GM23338 (cell line): ENCODE measurements around the gene MYD88. TPM values are rescaled to one million over a fixed set of nuclear protein-coding genes. Genes with fewer than 3 reads are reported as not detected.

Source experiments
- ATAC-seq: fragments of 200-7000 bp; cut with Tn5 transposase; 3 replicates; pipeline ENCODE4 v1.9.1; 2020
- DNase-seq: peaks from one replicate; pipeline ENCODE4 v3.0.0-alpha.2; 2015; ENCODE audit warnings: low spot score
- H2AFZ ChIP-seq: fragments of 200-600 bp; sonication (generic); 2 replicates; pipeline ENCODE4 v1.8.0; 2016; ENCODE audit warnings: antibody characterized with exemption, mild to moderate bottlenecking, moderate library complexity
- H3F3A ChIP-seq: fragments of 200-600 bp; sonication (generic); replicated peaks from 2 replicates; pipeline ENCODE4 v1.8.0; 2017; ENCODE audit warnings: antibody characterized with exemption, mixed run types, low read depth
- H3K27ac ChIP-seq: fragments of 200-600 bp; sonication (generic); 2 replicates; pipeline ENCODE4 v1.6.1; 2016; ENCODE audit warnings: low read depth
- H3K27me3 ChIP-seq: fragments of 200-600 bp; sonication (generic); 2 replicates; pipeline ENCODE4 v1.8.0; 2016; ENCODE audit warnings: mild to moderate bottlenecking, mixed run types, moderate library complexity; ENCODE audit not compliant: insufficient read depth
- H3K36me3 ChIP-seq: fragments of 200-600 bp; sonication (generic); 2 replicates; pipeline ENCODE4 v1.8.0; 2016; ENCODE audit warnings: mild to moderate bottlenecking; ENCODE audit not compliant: insufficient read depth
- H3K4me1 ChIP-seq: fragments of 200-600 bp; sonication (generic); 2 replicates; pipeline ENCODE4 v1.8.0; 2016; ENCODE audit warnings: mild to moderate bottlenecking, moderate library complexity; ENCODE audit not compliant: insufficient read depth
- H3K4me2 ChIP-seq: fragments of 200-600 bp; sonication (generic); 2 replicates; pipeline ENCODE4 v1.7.1; 2017; ENCODE audit warnings: mixed run types
- H3K4me3 ChIP-seq: fragments of 200-600 bp; sonication (generic); 2 replicates; pipeline ENCODE4 v1.6.1; 2016; ENCODE audit warnings: mixed run types
- H3K79me2 ChIP-seq: fragments of 200-600 bp; sonication (generic); replicated peaks from 2 replicates; pipeline ENCODE4 v1.8.0; 2017; ENCODE audit warnings: mild to moderate bottlenecking; ENCODE audit not compliant: insufficient read depth
- H3K9me2 ChIP-seq: fragments of 200-600 bp; sonication (generic); 2 replicates; pipeline ENCODE4 v1.8.0; 2017; ENCODE audit not compliant: insufficient read depth
- H4K20me1 ChIP-seq: fragments of 200-600 bp; sonication (generic); replicated peaks from 2 replicates; pipeline ENCODE4 v1.8.0; 2017; ENCODE audit warnings: mild to moderate bottlenecking; ENCODE audit not compliant: insufficient read depth
- H3K27ac Mint-ChIP-seq: 2 replicates; pipeline ENCODE4 v1.8.0; 2020; ENCODE audit warnings: inconsistent platforms, mild to moderate bottlenecking, moderate library complexity, mixed read lengths
- H3K27me3 Mint-ChIP-seq: 3 replicates; pipeline ENCODE4 v1.8.0; 2022; ENCODE audit warnings: low read depth, mild to moderate bottlenecking, moderate library complexity, mixed read lengths, inconsistent platforms; ENCODE audit not compliant: insufficient read depth, poor library complexity
- H3K36me3 Mint-ChIP-seq: 3 replicates; pipeline ENCODE4 v1.8.0; 2021; ENCODE audit warnings: low read depth, mild to moderate bottlenecking, inconsistent platforms, moderate library complexity, mixed read lengths
- H3K4me1 Mint-ChIP-seq: 3 replicates; pipeline ENCODE4 v1.8.0; 2020; ENCODE audit warnings: mild to moderate bottlenecking, inconsistent platforms, mixed read lengths
- H3K4me3 Mint-ChIP-seq: 3 replicates; pipeline ENCODE4 v1.8.0; 2021; ENCODE audit warnings: moderate library complexity, mild to moderate bottlenecking, inconsistent platforms, mixed read lengths
- H3K9me3 Mint-ChIP-seq: 3 replicates; pipeline ENCODE4 v1.8.0; 2020; ENCODE audit warnings: moderate library complexity, mild to moderate bottlenecking, inconsistent platforms, mixed read lengths
- CTCF ChIP-seq, 2 experiments: fragments of 200-600 bp in 1 of 2; sonication (generic) in 1 of 2; conservative IDR thresholded peaks; 2 replicates each; pipeline versions ENCODE4 v1.5.1 to v1.6.1; 2016 to 2017; ENCODE audit warnings: antibody characterized with exemption in 2 of 2, low read depth in 2 of 2, mild to moderate bottlenecking in 2 of 2, moderate library complexity in 1 of 2
- ETS1 ChIP-seq: IDR thresholded peaks from 2 replicates; pipeline ENCODE4 v1.6.1; 2016; ENCODE audit warnings: antibody characterized with exemption
- JUNB ChIP-seq: IDR thresholded peaks from one replicate; pipeline ENCODE4 v1.6.1; 2016; ENCODE audit warnings: antibody characterized with exemption; ENCODE audit not compliant: unreplicated experiment
- NANOG ChIP-seq: IDR thresholded peaks from 2 replicates; pipeline ENCODE4 v1.6.1; 2016; ENCODE audit warnings: antibody characterized with exemption, borderline replicate concordance
- POLR2AphosphoS5 ChIP-seq: IDR thresholded peaks from 2 replicates; pipeline ENCODE4 v1.6.1; 2016; ENCODE audit warnings: antibody characterized with exemption, low read depth
- REST ChIP-seq: IDR thresholded peaks from one replicate; pipeline ENCODE4 v1.6.1; 2018; ENCODE audit warnings: antibody characterized with exemption; ENCODE audit not compliant: unreplicated experiment
- ZNF331 ChIP-seq: fragments of 250-450 bp; sonication (Bioruptor Pico); IDR thresholded peaks from 2 replicates; pipeline ENCODE4 v1.5.0; 2020; ENCODE audit warnings: low read depth, mild to moderate bottlenecking, moderate library complexity
- polyA plus RNA-seq: library from polyadenylated mRNA; unstranded; fragments of >200 nt; fragmentation: Nextera tagmentation; extraction: Ambion mirVana; gene quantifications from 2 replicates; pipeline ENCODE4 v1.2.1, GENCODE V29; 2016
- total RNA-seq: library from RNA; depleted of rRNA; stranded (reverse); fragments of >200 nt; shearing (Covaris generic); gene quantifications from 2 replicates; pipeline ENCODE4 v1.2.3, GENCODE V29; 2014

The MYD88 gene
- total and polyA plus RNA-seq, 2 experiments from 2014 or later: 15.5 to 26.0 TPM

GRCh38 chr3:38136393-38136776, 2.1 kb upstream of the MYD88 start (continued):
- TF ChIP-seq ETS1 (no peak), REST (no peak), ZNF331 (no peak), JUNB (no peak)

- H3F3A ChIP-seq: peaks cover 15% of the 10 kb centered on the region
- peaks cover 26% of the 10 kb centered on the region for H3K4me1 ChIP-seq
- peak within 1 kb of the TSS; percentile 100 for H3K4me2 ChIP-seq
- H2AFZ ChIP-seq: peak within 1 kb of the TSS; percentile 99
- H3K9me3 Mint-ChIP-seq: no peaks in the 10 kb centered on the region; the same call in 1 of the 3 replicates
- peak within 1 kb of the TSS; percentile 92 for H3K4me3 Mint-ChIP-seq
- H3K4me3 ChIP-seq: peak within 1 kb of the TSS; percentile 97
- H3K79me2 ChIP-seq: peaks cover 25% of the 10 kb centered on the region
- peaks cover 21% of the 10 kb centered on the region for H3K27me3 Mint-ChIP-seq
- H4K20me1 ChIP-seq: peaks cover 16% of the 10 kb centered on the region; the same call in 1 of the 2 replicates
- peak within 1 kb of the TSS; percentile 75 for H3K27ac Mint-ChIP-seq
- peaks cover 40% of the 10 kb centered on the region for H3K36me3 Mint-ChIP-seq
- TF ChIP-seq NANOG (no peak), POLR2AphosphoS5 (peak; percentile 89), REST (no peak), CTCF (conservative IDR thresholded peaks at IDR 0.05; ENCODE audit: low read depth in 2 of 2) (no peak), ETS1 (peak; percentile 65; the same call in 1 of the 2 replicates)
- ATAC-seq: peak; percentile 86
- H3K4me1 Mint-ChIP-seq: peaks cover 30% of the 10 kb centered on the region
- H3K36me3 ChIP-seq: peaks cover 9% of the 10 kb centered on the region
- peak within 1 kb of the TSS; percentile 83 for H3K27ac ChIP-seq
- peak; percentile 100 for DNase-seq
- no peaks in the 10 kb centered on the region for H3K9me2 ChIP-seq
- no peaks in the 10 kb centered on the region for H3K27me3 ChIP-seq
These were observed 1.5 kb upstream of the MYD88 start, which contains the start of gene ACAA1 for GRCh38 chr3:38136777-38137614. ACAA1 (minus strand) TSS chr3:38137127; CDS start chr3:38137035, 92 bp downstream.
